HG03095 (cell line): ENCODE measurements around the gene POLR3C.
A peak's percentile ranks its signal among the peaks of the same experiment; 100 is the strongest.
"Not testable (repeated sequence)": the region's sequence is repeated elsewhere in the genome, so short reads cannot be mapped to it uniquely, and the experiment has no call there.

ENCODE experiments used
- ATAC-seq: cut with Tn5 transposase; IDR thresholded peaks from one replicate; pipeline ENCODE4 v1.9.1; 2021; ENCODE audit warnings: moderate library complexity; ENCODE audit not compliant: unreplicated experiment

The POLR3C gene

DNA sequence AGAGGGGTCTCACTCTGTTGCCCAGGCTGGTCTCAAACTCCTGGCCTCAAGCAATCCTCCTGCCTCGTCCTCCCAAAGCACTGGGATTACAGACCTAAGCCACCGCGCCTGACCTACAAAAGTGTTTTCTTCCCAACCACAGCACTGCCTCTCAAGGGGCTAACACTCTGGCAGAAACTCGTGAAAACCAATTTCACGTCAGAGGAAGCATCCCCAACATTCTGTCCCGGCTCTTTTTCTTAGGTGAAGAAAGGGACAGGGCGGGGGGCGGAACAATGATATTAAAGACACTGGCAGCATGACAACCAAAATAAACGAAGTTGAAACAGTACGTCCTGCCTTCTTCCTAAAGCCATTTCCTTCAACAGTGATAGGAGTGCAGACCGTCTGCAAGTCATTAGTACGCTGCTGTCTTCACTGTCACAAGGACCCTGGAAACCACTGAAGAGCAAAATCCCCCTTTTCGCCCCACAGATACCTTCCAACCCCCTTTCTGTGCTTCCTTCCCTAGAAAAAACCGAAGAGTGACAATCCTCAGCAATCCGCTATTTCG, 1.1 kb upstream of the POLR3C start:
- ATAC-seq, result not testable (repeated sequence)

DNA sequence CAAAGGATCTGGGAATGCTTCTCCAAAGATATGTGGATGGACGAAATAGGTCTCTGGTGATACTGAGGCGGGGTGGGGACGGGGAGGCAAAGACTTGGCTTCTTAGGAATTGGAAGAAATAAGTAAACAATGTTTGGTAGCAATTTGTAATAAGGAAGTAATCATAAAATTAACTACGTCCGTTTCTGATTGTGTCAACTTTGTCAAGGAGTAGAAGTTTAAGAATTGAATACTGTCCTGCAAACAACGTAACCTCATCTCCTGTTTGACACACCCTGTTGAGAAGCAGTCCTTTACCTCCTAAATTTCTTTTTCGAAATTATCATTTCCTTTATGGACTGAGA, 471 bp downstream of the POLR3C start:
- ATAC-seq, result no peak

DNA sequence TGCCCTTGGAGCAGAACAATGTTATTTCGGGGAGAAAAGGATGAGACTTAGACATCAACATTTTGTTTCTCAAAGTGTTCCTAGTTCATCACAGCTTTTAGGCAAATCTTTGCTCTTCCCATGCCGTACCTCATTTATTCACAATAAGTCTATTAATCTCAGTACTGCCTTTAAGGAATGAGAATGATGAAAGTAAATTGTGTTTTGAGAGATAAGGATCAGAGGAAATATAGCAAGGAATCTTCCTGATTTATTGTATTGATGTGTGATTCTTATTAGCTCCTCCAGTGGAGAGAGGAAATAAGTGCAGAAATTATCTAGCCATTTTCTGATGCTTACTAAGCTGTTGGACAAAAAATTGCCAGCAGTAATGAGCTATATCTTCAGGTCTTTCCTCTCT, 2.0 kb downstream of the POLR3C start:
- no peak for ATAC-seq

DNA sequence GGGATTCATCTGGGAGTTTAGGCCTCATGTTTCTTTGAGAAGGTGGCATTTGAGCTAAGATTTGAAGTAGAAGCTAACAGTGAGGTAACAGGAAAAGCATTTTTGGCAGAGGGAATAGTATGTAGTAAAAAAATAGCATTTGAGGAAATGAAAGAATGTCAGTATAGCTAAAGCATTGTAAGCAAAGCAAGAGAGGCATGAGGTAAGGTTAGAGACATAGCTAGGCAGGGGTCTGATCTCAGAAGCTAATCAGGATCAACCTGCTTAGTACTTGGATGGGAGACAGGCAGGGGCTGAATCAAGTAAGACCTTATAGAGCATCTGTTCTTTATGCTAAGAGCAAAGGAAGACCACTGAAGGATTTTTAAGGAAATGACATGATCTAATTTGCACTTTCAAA, 4.0 kb downstream of the POLR3C start:
- no peak for ATAC-seq

DNA sequence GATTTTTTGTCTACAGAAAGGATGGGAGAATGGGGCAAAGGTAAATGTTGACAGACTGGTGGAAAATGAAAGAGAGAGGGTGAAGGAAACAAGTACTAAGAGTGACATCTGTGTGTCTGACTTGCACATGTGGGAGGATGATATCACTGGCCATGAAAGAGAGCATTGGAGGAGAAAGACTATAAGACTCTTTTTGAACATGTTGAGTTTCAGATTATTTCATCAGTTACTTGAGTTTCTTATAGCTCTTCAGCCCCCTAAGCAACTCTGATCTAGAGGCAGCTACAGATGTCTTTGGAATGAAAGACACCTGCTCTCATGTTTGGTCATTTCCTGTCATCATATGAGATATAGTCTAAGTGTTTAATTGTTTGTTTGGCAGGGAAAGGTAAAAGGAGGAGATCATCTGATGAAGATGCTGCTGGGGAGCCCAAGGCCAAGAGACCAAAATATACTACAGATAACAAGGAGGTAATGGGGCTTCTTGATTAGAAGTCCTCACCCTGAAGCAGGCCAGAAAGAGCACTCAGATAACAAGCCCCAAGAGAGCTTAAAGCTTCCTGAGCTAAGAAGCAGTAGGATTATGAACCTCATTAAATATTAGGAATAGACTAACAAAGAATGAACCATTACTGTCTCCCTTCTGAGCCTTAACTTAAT, 4.5 kb downstream of the POLR3C start:
- ATAC-seq, result no peak

DNA sequence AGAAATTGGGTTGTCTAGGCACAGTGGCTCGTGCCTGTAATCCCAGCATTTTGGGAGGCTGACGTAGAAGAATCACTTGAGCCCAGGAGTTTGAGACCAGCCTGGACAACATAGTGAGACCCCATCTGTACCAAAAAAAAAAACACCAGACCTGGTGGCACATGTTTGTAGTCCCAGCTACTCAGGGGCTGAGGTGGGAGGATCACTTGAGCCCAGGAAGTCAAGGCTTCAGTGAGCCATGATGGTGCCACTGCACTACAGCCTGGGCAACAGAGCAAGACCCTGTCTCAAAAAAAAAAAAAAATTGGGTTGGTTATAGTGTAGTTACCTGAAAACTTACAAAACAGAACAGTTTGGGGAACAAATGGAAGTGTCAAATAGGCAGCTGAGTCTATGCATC, 6.8 kb downstream of the POLR3C start:
- ATAC-seq, result not testable (repeated sequence)

DNA sequence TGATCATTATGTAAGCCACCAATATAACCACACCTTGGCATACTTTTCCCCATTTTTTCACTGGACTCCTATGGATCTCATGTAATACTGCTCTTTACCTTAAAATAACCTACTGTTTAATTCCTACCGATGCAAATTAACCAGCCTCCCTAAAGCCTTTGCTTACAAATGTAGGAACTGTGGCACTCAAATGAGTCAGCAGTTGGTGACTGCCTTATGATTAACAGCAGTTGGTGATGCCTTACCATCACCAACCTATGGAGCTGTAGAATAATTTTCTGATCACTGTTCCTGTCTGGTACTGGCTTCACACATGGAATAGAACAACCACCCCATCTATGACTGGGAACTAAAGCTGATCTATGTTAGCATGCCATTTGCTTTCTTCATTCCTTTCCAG, 13.7 kb downstream of the POLR3C start:
- no peak for ATAC-seq

DNA sequence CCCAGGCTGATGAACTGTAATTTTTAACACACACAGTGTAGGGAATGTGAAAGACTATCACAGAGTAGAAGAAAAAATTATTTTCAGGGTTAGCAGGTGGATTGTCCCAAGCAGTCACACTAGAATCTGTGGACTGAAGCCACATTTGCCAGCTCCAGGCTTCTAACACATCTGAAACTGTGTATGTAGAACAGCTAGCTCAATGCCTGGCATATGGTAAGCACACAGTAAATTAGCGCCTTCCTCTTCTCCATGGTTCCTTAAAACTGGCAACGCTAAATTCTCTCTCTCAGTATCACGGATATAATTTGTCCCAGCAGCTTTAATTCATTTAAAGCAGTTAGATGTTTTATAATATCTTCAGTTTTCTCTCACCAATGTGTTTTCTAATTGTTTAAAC, 19.0 kb downstream of the POLR3C start:
- ATAC-seq, result no peak

DNA sequence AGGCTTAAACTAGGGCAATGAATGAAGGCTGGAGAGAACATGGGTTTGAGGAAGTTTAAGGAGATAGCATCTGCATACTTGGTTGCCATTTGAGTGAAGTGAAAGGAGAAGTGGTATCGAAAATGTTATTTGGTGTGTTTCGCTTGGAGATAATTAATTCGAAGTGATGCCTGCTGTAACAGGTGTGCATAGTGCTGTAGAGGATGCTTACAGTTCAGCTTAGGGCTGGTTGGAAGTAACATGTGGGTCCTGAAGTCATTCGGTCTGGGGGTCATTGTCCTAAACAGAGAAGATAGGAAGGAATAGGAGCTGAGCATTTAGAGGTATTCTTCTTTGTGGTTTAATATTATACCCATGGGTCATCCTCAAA, 21.1 kb downstream of the POLR3C start:
- ATAC-seq, result peak; percentile 64

DNA sequence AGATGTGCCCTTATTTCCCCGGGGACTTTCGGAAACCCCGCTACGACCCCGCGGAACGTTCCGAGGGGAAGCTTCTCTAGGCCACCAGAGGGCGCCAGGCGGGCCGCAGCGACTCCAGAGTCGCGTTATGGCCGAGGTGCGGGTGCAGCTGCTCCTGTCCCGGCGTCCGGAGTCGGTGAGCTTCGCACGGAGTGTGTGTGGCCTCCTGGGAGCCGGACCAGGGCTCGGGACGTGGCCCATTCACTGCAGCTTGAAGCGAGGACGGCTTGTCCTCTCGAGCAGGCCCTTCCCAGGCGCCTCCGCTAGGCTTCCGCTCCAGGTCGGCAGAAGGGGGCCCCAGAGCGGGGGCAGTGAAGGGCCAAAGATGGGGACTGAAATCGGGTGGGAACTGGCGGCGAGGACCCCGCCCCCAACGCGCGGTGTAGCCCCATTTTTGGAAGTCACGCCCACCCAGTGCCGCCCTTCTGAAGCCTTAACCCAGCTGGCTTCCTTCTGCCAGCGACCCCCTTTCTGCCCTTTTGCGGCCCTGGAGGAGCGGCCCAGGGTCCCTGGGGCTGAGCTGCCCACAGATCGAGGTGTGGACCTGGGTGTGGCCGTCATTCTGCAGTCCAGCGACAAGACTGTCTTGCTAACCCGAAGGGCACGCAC, 21.6 kb downstream of the POLR3C start, which contains the start of gene NUDT17:
NUDT17 (plus strand) TSS at position 117 of the 648 bp plus-strand sequence; CDS start at position 128, 11 bp downstream.
- ATAC-seq, result peak; percentile 56

DNA sequence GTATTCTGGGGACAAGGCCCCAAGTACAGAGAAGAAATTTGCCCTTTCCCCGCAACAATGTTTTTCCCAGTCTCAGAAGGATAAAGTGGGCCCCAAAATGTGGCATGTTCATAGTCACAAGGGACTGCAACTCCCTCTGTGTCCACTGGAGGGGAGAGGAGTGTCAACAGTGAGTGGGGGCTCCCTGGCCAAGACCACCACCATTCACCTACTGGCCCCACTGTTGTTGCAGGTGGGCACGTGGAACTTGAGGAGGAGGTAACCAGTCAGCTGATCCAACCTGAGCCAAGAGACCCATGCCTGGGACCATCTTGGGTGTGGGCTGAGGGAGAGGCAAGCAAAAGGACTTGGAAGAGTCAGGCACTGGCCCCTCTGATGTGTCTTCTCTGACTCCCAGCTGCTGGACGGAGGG, 22.2 kb downstream of the POLR3C start:
- ATAC-seq, result no peak

DNA sequence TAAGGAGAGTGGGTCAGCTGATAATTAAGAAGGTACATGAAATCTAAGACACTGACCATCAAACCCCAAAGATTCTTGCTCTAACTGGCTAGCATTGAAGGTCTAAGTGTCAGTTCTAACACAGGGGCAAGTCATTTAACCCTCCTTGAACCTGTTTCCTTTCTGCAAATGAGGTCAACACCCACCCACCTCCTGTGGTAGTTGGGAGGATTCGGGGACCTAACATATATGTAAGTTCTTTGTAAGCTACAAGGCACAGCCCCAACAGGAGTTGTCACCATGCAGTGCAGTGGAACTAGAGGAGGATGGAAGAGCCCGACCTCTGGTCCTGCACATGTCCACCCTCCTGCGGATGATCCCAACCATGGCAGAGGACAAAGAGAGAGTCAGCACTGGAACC, 23.8 kb downstream of the POLR3C start:
- no peak for ATAC-seq

DNA sequence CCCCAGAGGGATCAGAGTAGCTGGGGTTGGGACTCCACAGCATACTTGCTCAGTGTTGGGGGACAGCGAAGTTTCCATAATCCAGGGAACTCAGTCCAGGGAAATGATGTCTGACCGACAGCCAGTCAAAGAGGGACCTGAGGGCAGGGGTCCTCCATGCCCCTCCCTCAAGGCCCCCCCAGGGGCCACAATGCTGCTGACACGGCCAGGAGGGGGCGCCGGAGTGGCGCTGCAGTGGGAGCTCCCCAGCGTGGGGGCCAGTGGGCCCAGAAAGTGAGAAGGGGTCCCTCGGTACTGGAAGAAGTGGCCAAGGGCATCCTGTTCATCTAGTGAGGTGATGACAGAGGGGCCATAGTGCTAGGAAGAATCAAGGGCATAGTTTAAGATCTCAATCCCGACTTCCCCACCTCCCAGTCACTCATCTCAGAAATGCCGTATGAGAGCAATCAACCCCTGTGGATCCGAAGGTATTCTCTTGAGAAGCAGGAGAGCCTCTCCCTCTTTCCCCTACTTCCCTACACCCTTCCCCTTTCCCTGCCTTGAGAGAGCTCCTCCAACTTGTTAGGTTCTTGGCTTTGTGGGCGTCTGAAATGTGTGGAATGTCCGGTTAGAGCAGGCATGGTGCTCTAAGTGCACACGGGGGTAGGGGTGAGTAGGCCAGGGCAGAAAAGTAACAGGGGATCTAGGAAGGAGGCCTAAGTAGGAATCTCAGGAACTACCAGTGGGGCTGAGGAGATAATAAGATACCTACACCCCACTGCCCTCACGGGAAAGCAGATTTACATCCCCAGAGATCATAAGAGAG, 25.6 kb downstream of the POLR3C start:
- no peak for ATAC-seq

DNA sequence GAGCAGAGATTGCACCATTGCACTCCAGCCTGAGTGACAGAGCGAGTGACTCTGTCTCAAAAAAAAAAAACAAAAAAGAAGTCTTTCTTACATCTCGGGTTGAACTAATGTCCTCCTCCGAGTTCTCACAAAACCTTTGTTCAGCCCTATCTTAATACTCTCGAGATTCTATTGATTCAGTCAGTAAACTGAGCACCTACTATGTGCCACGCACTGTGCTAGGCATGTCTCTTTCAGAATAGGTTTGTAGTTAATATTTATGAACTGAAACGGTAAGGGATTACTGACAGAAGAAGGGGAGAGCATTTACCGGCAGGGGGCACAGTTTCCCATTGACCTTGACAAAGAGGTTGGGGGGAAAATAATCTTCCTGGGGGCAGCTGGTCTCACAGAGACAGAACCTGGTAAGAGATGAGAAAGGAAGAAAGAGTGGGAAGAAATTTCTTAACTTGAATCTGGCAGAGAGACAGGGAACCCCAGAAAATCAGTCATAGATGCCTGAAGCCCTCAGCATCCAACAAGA, 31.5 kb downstream of the POLR3C start:
- ATAC-seq, result no peak

DNA sequence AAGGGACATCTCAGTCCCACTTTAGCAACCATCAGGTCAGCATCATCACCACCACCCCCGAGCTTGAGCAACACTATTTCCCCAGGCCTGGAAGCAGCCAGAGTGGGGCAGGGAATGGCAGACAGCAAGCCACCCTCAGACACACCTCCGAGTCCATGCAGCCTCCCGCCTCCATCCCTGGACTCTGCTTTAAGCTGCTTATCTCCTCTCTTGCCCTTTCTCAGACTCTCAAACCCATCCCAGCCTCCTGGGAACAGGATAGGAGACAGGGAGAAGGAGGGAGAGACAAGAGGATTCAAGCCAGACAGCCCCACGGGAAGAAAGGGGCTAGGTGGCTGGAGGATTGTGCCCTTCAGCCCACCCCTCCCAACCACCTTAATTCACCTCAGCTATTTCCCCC, 33.2 kb downstream of the POLR3C start:
- no peak for ATAC-seq

DNA sequence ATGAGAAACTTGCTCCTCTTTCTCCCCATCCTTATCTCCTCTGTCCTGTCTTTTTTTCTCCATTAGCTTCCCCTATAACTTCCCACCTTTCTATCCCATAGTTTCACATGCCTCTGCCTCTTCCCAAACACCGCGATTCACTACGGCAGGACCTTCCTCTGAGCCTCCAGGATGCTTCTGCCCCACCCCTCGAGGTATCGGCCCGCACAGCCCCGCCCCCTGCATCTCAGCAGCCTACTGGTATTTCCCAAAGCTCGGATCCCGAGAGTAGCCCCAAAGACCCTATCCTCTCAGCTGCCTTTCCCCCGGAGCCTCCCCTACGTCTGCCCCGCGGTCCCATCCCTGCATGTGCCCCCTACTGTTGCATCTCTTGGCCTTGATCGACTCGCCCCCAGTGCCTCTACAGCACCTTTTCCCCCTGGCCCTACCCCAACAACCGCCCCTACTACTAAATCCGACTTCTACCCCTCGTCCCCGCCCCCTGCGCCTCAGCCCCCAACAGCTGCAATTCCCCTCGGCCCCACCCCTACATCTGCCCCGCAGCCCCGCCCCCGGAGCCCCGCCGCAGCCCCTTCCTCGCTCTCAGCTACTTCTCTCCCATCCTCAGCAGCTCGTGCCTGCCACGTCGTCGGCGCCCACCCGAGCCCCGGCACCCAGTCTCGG, 34.4 kb downstream of the POLR3C start:
- ATAC-seq, result peak; percentile 3

DNA sequence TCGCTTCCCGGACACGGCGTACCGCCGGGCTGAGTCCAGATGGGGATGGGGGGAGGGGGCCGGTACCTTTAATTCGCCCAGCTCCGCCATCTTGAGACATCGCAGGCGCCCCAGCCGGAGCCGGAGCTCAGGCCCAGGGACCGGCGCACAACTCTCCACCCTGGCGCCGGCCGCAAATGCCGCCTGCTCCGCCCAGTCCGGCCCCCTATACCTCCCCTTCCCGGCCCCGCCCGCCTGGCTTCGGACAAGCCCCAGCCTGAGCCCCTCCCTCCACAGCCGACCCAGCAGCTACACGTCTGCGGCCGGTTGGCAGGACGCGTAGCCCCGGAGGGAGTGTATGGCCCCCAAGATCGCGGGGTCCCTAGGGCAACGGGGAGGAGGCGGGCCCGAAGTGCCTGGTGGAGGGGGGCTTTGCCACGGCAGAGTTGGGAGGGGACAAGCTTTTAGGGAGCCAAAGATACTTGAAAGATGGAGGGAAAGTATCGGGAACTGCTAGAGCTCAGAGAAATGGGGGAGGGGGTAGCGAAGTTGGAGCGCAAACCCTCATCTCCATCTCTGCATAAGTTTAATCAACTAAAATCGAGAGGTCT, 35.0 kb downstream of the POLR3C start, which contains the start of gene PIAS3:
PIAS3 (minus strand) TSS at position 181 of the 590 bp plus-strand sequence; CDS start at position 90, 91 bp downstream.
- peak; percentile 78 for ATAC-seq

DNA sequence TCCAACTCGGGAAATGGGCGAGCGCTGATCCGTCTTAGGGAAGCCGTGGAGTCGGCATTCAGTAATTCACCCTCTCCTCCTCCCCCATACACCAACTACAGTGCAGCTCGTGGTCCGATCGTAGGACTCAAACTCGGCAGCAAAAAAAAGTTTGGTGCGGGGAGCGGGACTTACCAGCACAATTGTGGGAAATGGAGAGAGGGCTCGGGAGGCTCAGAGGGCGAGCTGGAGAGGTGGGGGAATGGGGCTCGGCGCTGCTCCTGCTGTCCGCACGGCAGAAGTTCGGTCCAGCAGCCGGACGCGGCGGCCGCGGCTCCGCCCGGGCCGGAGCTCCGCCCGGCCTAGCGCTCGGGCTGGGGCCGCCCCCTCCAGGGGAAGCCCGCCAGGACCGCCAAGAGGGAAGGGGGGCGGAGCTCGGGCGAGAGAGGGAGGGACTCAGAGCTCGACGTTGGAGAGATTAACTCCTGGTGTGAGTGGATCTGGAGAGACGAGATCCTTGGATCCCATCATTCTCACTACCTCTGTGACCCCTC, 35.6 kb downstream of the POLR3C start:
- peak; percentile 83 for ATAC-seq

DNA sequence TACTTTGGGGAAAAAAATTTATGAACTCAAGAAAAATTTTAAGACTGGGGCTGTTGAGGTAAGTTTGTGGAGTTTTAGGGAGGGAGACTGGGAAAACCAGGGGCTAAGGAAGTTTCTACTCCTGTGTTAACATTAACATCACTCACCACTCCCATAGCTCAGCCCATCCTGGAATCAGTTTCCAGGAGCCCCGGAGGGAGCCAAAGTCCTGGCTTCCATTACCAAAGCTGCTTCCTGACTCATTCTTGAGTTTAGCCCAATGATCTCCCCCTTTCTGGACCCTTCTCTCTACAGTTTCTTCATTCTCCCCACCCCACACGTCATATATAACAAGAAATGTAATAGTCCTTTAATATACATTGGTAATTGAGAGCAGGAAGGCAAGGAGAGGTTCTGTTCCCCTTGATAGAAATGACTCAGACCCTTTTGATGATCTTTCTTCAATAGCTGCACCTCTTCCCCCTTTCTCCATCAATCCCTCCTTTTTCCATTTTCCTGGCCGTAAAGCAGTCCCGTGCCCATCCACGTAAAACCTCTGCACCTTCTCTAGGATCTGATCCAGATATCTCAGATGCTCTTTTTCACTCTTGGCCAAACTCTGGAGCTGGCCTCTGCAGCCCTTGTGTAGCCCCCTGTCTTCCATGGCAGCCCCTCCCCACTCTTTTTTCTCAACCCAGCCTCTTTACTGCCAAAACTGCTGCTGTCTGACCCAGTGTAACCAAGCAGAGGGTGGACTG, 39.5 kb downstream of the POLR3C start:
- no peak for ATAC-seq

DNA sequence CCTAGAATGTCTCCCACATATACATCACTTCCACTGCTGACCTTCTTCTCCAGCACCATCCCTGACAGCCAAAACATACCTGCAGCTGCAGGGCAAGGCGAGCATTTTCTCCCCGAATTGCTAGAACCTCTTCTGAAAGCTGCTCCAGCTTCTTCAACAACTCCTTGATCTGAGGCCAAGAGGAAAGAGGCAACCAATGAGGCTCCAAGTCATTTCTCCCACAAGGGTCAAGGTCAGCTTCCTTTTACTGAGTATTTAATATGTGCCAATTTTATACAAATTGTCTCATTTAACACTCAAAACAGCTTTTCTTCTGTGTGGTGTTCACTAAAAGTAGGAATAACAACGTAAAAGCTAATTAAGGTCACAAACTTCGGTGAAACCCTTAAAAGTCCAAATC, 44.2 kb downstream of the POLR3C start:
- no peak for ATAC-seq
